ENCODE results near the gene SZT2. TPM values are rescaled to one million over a fixed set of nuclear protein-coding genes. Genes with fewer than 3 reads are reported as not detected.
"Not testable (repeated sequence)": the region's sequence is repeated elsewhere in the genome, so short reads cannot be mapped to it uniquely, and the experiment has no call there.

The SZT2 gene
- polyA plus RNA-seq, 3 donors = 8.9 to 24.1 (median 15.1) TPM

GRCh38 chr1:43377831-43378230 is 11.9 kb upstream of the SZT2 start:
- no peak overlapping the region for H3K27ac ChIP-seq (ENCODE audit: low read depth, low read length)
- WGBS, 3 donors = 91 to 100% (median 94%) methylated on average over 1 of the region's 1 CpG

- WGBS, 3 donors = 94 to 99% (median 95%) methylated on average over 1 of the region's 1 CpG
- no peak overlapping the region for H3K27ac ChIP-seq (ENCODE audit: low read depth, low read length)
These were observed 10.2 kb upstream of the SZT2 start for GRCh38 chr1:43379476-43379875.

GRCh38 chr1:43381612-43382011 is 8.1 kb upstream of the SZT2 start:
- WGBS, 3 donors = 64 to 86% (median 68%) methylated on average over 3 of the region's 3 CpGs

DNA sequence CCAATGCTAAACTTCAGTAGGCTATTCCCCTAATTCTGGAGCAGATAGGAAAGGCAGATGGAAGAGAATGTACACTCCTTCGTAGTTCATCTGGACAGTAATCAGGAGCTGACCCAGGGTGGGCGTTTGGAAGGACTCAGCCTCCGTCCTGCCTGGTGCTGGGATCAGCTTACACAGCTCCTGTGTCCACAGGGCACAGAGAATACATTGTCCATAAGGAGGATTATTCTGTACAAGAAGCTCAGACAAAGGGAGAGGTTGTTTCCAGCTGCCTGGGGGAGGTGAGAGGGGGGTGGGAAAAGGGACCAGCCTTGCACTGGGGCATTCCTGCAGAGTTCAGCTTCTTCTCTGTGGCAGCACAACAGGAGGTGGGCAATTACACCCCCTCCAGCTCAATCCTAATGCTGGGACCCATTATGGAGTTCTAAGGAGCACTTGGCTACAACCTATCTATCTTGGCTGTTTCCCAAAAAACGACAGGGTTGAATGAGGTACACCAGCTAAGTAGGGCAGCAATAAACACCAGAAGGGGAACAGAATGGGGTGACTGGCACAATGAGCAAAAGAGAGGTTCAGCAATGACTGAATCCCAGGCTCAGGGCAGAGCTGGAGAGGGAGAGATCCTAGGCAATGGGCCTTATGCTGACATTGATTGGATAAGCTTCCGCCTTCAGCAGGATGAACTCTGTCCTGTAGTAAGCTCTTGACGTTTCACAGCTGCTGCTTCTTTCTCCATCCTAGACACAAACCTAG is 7.5 kb upstream of the SZT2 start:
- H3K27ac ChIP-seq (ENCODE audit: low read depth, low read length) = no peak overlapping the region
- 54 to 67% (median 64%) methylated on average over 6 of the region's 6 CpGs for WGBS, 3 donors

More at GRCh38 chr1:43381612-43382011, 8.1 kb upstream of the SZT2 start:
- no peak overlapping the region for H3K27ac ChIP-seq (ENCODE audit: low read depth, low read length)

DNA sequence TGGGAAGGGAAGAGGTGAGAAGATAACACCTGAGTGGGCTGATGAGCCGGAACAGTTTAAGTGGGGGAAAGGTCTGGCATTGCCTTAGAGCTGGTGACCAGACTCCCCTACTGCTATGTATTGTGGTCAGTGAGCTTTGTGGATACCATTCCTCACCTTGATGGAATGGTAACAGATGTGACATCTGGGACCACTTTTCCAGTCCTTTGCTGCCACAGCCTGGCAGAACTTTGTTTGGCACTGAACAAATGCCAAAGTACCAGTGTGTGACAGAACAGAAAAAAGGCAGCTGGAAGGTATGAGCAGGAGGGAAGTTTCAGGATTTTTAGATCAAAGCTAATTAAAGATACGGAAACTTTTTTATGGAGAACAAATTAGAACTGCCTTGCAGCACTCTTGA is 6.2 kb upstream of the SZT2 start:
- 70 to 94% (median 92%) methylated on average over 2 of the region's 2 CpGs for WGBS, 3 donors
- no peak overlapping the region for H3K27ac ChIP-seq (ENCODE audit: low read depth, low read length)

DNA sequence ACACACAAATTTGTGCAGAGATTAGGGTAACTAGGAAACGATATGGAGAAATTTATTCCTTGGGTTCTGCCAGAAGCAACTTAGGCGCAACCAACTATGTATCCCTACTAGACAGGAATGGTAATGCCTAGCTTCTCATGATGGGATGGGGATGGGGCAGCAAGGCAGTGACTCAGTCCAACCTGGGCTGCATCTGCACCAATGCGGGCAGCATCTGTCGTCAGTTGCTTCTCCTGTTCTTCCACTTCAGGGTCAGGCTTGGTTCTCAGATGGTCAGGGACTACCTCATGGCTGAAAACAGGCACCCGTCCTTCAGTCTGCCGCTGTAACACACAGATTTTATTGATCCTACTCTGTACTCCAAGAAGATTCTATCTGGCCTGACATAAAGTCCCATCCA is 3.0 kb upstream of the SZT2 start:
- WGBS, 3 donors = 84 to 96% (median 95%) methylated on average over 6 of the region's 6 CpGs
- no peak overlapping the region for H3K27ac ChIP-seq (ENCODE audit: low read depth, low read length)

- 40 to 50% (median 47%) methylated on average over 4 of the region's 4 CpGs for WGBS, 3 donors
These were observed 1.6 kb upstream of the SZT2 start for GRCh38 chr1:43387976-43388599.

DNA sequence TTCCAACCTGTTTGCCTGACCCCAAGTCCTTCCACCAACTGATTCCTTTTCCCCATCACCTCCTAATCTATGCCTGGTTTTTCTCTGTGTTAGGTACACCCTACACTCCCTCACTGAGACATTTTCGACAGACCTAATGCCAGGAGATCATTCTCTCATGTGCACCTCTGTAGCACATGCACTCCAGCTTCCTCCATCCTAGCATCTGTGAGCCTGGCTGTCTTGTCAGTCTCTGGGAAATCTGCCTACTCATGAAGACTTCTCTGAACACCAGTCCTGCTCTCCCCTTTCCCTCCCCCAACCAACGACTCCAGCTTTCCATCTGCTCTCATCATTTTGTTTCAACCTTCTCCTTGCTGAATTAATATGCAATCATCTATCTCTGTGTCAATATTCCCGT is 1.1 kb upstream of the SZT2 start:
- 30 to 42% (median 40%) methylated on average over 3 of the region's 3 CpGs for WGBS, 3 donors
- no peak overlapping the region for H3K27ac ChIP-seq (ENCODE audit: low read depth, low read length)

More at GRCh38 chr1:43387976-43388599, 1.6 kb upstream of the SZT2 start:
- no peak overlapping the region for H3K27ac ChIP-seq (ENCODE audit: low read depth, low read length)

DNA sequence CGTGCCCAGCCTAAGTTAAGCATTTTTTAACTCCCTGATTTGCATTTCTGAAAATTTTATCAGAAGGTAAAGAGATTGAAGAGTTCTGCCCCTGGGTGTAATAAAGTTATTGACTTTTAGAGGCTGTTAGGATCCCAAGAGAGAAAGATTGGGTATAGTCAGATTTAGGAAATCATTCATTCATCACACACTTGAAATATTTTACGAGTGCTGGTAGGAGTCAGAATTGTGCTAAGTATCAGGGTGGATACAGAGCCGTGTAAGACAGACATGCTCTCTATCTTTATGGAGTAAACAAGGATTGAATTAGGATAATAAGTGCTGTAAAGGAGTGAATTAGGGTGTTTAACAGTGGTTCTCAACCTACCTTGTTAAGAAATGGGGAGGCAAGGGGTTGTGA is 3.0 kb downstream of the SZT2 start:
- no peak overlapping the region for H3K27ac ChIP-seq (ENCODE audit: low read depth, low read length)
- WGBS, 3 donors = 64 to 72% (median 72%) methylated on average over 3 of the region's 3 CpGs

GRCh38 chr1:43395523-43395922 is 5.8 kb downstream of the SZT2 start:
- no peak overlapping the region for H3K27ac ChIP-seq (ENCODE audit: low read depth, low read length)
- 85 to 94% (median 89%) methylated on average over 4 of the region's 4 CpGs for WGBS, 3 donors

GRCh38 chr1:43396059-43396458 is 6.4 kb downstream of the SZT2 start:
- H3K27ac ChIP-seq (ENCODE audit: low read depth, low read length) = no peak overlapping the region
- 58 to 85% (median 75%) methylated on average over 1 of the region's 1 CpG for WGBS, 3 donors

DNA sequence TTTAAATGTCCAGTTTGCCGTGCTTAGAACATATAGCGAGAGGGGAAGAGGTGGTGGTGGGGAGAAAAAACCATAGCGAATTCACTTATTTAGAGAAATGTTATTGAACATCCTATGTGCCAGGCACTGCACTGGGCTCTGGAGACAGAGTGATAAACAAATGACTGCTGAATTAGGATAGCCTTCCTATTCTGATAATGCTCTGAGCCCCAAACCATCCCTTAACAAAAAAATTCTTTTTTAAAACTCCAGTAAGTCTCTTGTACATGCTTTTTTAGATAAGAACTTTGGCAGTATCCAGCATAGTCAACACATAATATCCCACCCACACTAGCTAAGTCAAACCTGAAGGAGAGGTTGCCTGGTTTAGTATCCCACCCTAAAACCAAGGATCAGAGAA is 8.5 kb downstream of the SZT2 start:
- WGBS, 3 donors = 94 to 98% (median 97%) methylated on average over 3 of the region's 3 CpGs
- H3K27ac ChIP-seq (ENCODE audit: low read depth, low read length) = no peak overlapping the region

- WGBS, 3 donors = 96 to 98% (median 97%) methylated on average over 9 of the region's 9 CpGs
- H3K27ac ChIP-seq (ENCODE audit: low read depth, low read length) = not testable (repeated sequence)
These were observed 10.7 kb downstream of the SZT2 start for GRCh38 chr1:43400441-43400840.

- H3K27ac ChIP-seq (ENCODE audit: low read depth, low read length) = no peak overlapping the region
- 75 to 86% (median 86%) methylated on average over 6 of the region's 6 CpGs for WGBS, 3 donors
These were observed 12.6 kb downstream of the SZT2 start for GRCh38 chr1:43402089-43402865.

GRCh38 chr1:43404353-43404752 is 14.7 kb downstream of the SZT2 start:
- 97 to 98% (median 97%) methylated on average over 6 of the region's 6 CpGs for WGBS, 3 donors
- no peak overlapping the region for H3K27ac ChIP-seq (ENCODE audit: low read depth, low read length)

DNA sequence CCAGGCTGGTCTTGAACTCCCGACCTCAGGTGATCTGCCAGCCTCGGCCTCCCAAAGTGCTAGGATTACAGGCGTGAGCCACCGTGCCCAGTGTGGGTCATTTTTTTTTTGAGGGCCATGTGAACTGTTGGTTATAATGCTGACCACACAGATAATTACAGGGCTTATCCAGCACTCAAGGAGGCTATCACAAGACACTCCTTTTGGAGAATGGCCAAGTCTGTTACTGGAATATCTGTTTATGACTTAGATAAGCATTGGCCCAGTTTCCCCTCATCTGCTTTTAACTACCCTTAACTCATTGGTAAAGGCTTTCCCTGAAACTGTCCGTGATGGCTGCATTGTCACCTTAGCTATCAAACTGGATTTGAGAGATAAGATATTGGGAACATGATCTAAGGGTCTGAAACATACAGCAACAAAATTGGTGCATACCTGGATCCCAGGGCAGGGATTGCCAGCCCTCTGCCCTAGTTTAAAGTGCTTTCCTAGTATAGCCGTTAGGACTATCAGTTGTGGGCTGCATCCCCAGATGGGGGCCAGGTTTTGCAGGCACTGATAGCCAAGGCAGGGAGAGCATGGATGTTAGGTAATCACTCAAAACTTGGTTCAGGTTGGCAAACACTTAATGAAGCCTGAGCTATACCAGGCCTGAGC is 15.6 kb downstream of the SZT2 start:
- no peak overlapping the region for H3K27ac ChIP-seq (ENCODE audit: low read depth, low read length)
- WGBS, 3 donors = 63 to 88% (median 69%) methylated on average over 6 of the region's 6 CpGs

- WGBS, 3 donors = 89 to 91% (median 91%) methylated on average over 2 of the region's 2 CpGs
- H3K27ac ChIP-seq (ENCODE audit: low read depth, low read length) = no peak overlapping the region
These were observed 16.2 kb downstream of the SZT2 start for GRCh38 chr1:43405876-43406234.

- no peak overlapping the region for H3K27ac ChIP-seq (ENCODE audit: low read depth, low read length)
- 85 to 94% (median 94%) methylated on average over 3 of the region's 3 CpGs for WGBS, 3 donors
These were observed 20.9 kb downstream of the SZT2 start for GRCh38 chr1:43410571-43410970.

GRCh38 chr1:43413426-43413825 is 23.7 kb downstream of the SZT2 start:
- whole genome bisulfite sequencing, 3 donors = 98 to 100% (median 100%) methylated on average over 1 of the region's 1 CpG

More at GRCh38 chr1:43413426-43413825, 23.7 kb downstream of the SZT2 start:
- not testable (repeated sequence) for H3K27ac ChIP-seq (ENCODE audit: low read depth, low read length)
